A549 (cell line): ENCODE measurements around the gene TFE3.

ENCODE experiments used
- CBX8 ChIP-seq: fragments of 200-600 bp; sonication (generic); IDR thresholded peaks from 2 replicates; pipeline ENCODE4 v1.6.1; 2016
- CTCF ChIP-seq: fragments of >200 bp; sonication (Bioruptor Twin); formaldehyde crosslinking; IDR thresholded peaks from 3 replicates; pipeline ENCODE4 v1.5.1; 2016
- HDAC2 ChIP-seq: fragments of 200-600 bp; sonication (generic); IDR thresholded peaks from 2 replicates; pipeline ENCODE4 v1.6.1; 2016
- REST ChIP-seq: fragments of 200-600 bp; sonication (generic); IDR thresholded peaks from 2 replicates; pipeline ENCODE4 v1.6.1; 2016; ENCODE audit warnings: antibody characterized with exemption, mild to moderate bottlenecking, moderate library complexity
- USF2 ChIP-seq: fragments of 450-650 bp; IDR thresholded peaks from 2 replicates; pipeline ENCODE4 v1.6.1; 2014; ENCODE audit warnings: antibody characterized with exemption

- TF ChIP-seq CTCF (no peak), CBX8 (no peak), HDAC2 (no peak), REST (no peak), USF2 (no peak)
These were observed 3.4 kb downstream of the TFE3 start for GRCh38 chrX:49039598-49040375.
